NOMO-1 treated with dmso at 0.1 percent for 144 hours (cell line): ENCODE results near the gene TMEM51.

Source experiments
- DNase-seq: peaks from one replicate; lab custom pipeline; 2025; ENCODE audit not compliant: unreplicated experiment; lab: John Stamatoyannopoulos, UW

Gene TMEM51, protein sequence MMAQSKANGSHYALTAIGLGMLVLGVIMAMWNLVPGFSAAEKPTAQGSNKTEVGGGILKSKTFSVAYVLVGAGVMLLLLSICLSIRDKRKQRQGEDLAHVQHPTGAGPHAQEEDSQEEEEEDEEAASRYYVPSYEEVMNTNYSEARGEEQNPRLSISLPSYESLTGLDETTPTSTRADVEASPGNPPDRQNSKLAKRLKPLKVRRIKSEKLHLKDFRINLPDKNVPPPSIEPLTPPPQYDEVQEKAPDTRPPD

DNA sequence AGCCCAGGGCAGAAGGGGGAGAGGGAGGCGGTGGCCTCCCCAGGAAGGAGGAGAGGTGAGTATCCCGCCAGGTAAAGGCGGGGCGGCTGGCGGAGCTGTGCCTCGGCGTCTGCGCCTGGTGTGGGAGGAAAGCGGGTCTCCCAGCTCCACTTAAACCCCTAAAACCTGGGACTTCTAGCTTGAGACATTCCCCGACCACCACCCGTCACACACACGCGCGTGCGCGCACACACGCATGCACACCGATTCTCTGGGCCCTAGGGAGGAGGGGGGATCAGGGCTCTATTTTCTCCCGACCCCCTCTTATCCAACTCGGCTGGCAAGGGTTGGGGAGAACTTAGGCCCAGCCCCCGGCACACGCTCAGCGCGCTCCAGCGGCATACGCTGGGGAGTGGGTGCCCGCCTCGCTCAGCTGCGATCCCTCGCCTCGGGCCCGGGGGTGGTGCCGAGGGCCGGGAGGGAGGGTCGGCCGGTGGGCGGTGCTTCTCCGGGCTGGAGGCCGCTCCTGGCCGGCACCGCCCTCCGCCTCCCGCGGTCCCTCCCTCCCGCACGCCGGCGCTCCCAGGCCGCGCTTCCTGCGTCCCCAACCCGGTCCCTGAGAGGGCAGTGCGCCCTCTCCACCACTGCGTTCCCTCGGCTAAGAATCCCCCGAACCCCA, at the start of gene TMEM51:
Gene TMEM51 (plus strand): TSS at position 564 of the 658 bp plus-strand sequence. CDS start 61,341 bp downstream, outside the sequence.
- no peak for DNase-seq

GRCh38 chr1:15103906-15104305, 49.6 kb upstream of the TMEM51 start:
- no peak for DNase-seq

DNA sequence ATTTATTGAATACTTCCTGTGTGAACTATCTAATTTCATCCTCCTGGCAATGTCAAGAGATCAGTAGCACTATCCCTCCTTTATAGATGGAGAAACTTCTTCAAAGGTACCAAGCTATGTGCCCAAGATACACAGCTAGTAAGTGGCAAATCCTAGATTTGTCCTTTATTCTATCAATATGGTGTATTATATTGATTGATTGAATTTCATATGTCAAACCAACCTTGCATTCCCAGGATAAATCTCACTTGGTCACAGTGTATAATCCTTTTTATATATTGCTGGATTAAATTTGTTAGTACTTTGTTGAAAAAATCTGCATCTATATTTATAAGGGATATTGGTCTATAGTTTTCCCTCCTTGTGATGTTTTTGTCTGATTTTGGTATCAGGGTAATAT, 48.8 kb upstream of the TMEM51 start:
- DNase-seq, result no peak

DNA sequence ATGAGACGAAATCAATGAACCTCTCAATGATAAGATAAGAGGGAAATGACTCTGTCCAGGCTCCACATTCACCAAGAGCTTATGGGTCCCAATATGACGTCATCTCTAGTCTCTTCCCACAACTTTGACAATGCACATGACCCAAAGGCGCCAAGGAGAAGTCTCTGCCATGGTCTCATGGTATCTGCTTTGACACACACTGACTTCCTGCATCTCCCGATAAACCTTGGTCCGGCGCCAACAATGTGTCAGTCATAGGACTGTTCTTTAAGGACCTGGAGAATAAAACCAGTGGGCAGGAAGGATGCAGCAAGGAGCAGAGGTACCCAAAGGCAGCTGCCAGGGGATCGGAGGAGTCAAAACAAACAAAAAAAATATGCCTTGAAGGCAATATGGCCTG, 46.9 kb upstream of the TMEM51 start:
- DNase-seq, result no peak

GRCh38 chr1:15107058-15107687, 46.4 kb upstream of the TMEM51 start:
- no peak for DNase-seq

- DNase-seq, result no peak
Observed at GRCh38 chr1:15107911-15108310, 45.6 kb upstream of the TMEM51 start.

DNA sequence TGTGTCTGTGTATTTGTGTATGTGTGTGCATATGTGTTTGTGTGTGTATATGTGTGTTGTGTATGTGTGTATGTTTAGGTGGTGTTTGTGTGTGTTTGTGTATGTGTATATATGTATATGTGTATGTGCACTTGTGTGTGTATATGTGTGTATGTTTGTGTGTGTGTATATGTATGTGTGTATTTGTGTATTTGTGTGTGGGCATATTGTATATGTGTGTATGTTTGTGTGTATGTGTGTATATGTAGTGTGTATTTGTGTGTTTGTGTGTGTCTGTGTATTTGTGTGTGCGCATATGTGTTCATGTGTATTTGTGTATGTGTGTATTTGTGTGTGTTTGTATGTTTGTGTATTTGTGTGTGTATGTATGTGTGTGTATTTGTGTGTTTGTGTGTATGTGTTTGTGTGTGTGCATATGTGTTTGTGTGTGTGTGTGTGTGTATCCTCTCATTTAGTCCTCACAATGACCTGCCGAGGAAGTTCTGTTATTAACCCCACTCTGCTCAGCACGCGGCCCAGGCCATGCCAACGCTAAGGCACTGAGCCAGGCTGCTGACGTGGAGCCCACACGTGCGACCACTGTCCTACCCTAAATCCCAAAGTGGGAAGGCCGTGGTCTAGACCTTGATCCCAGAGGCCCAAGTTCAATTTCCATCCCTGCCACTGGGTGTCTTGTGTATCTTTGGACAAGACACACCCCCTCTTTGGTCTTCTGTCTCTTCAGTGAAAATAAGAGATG, 43.2 kb upstream of the TMEM51 start:
- no peak for DNase-seq

DNA sequence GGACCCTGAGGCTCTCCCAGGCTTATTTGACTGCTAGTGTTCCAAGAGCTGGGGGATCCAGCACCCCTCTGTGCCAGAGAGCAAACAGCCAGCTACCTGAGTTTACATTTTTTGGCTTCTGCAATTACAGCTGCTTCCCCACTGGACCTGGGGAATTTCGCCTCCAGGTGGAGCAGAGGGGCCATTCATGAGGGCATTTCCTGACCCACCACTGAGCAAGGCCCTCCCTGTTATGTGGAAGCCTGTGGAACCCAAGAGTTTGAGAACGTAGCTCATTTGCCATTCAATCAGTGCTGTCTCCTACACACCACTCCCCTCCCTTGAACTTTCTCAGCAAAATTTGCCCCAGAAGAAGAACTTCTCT, 42.7 kb upstream of the TMEM51 start:
- no peak for DNase-seq

DNA sequence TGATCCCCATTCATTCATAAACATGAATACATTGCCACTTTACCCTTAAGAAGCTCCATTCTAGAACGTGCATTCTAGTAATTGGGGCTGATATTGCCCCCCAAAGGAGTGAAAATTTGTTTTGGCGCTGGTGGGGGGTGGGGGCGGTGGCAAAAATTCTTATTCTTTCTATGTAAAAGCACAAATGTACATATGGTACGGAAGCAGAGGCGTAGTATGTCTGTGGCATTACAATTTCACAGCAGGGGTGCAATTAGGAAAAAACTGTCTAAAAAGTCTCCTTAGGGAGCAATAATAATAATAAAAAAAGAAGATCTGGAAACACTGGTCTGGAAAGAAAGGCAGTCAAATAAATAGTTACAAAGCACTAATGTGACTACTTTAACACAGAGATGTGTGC, 40.4 kb upstream of the TMEM51 start:
- DNase-seq, result no peak

- no peak for DNase-seq
Observed at GRCh38 chr1:15114884-15115283, 38.7 kb upstream of the TMEM51 start.

GRCh38 chr1:15115542-15116330, 37.8 kb upstream of the TMEM51 start:
- DNase-seq, result no peak

DNA sequence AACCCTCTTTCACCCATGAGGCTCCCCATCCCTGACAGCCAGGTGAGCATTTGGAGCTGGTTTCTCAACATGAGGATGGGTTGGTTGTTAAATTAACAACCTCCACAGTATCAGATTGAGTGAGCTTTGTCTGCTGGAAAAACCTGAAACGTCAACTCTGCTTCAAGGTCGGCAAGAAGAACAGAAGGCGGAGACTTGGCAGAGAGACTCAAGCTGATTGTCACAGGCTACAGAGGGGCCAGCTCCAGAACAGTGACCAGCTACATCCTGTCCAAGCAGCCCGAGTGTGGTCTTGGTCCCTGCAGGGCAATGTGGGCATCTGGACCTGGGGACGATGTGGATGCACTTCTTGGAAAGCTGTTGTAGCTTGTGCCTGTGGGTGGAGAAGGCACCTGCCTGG, 36.6 kb upstream of the TMEM51 start:
- no peak for DNase-seq

DNA sequence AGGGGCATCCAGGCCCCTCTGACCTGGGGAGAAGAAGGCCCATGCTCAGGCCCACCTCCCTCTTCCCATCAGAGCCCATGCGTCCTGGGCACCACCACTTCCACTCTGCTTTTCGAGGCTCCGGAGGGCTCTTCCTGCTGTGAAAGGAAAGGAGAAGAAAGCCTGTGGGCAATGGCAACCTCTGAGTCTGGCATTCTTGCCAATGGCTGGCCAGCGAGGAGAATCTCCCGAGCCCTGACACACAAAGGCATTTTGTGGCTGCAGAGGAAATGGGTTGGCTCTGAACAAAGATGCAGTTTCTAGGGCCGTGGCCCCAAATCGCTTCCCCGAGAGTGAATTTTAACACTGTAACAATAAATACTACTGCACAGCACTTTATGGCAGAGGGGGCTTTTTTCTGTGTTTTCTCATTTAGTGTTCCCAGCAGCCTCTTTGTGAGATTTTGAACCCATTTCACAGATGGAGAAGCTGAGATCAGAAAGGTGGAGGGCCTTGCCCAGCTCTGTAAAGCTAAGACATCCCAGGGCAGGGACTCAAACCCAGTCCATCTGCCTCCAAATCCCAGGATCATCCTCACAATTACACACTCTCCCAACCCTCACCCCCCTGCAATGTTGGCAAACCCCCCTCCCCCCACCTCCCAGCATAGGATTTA, 35.7 kb upstream of the TMEM51 start:
- DNase-seq, result no peak

- DNase-seq, result no peak
Observed at GRCh38 chr1:15118579-15118978, 35.0 kb upstream of the TMEM51 start.

- no peak for DNase-seq
Observed at GRCh38 chr1:15120251-15120945, 33.1 kb upstream of the TMEM51 start.

GRCh38 chr1:15122331-15122730, 31.2 kb upstream of the TMEM51 start:
- no peak for DNase-seq

- DNase-seq, result no peak
Observed at GRCh38 chr1:15123270-15123669, 30.3 kb upstream of the TMEM51 start.

- DNase-seq, result no peak
Observed at GRCh38 chr1:15123925-15124324, 29.6 kb upstream of the TMEM51 start.

DNA sequence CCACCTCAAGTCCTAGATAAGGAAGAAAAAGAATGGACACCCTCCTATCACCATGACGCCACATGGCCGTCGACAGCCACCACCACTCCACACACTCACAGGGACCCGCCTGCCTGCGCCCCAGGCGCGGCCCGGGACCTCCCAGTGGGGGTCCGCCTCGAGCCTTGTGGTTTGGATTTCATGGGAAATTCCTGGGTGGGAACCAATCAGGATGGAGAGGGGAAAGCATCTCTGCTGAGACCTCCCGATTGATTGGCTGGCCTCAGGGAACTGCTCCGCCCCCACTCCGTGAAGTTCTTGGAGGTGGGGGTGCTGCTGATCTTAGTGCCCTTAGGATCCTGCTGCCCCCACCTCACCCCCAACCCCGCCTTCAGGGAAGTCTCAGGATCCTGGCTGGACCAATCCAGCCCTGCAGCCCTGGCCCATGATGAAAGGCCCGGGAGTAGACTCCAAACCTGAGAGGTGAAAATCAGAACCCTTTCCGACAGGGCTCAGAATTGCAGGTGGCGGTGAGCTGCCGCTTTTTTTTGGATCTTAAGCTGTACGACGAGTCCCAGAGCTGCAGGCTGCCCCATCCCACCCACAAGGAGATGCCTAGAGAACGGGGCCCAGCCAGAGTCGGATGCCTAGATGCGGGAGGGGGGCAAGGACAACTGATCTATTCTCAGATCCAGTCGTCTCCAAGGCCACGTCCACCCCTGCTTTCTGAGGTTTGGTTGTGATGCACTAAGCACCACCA, 29.0 kb upstream of the TMEM51 start:
- DNase-seq, result no peak
